Measurements from ENCODE around the gene SYPL1. TPM values are rescaled to one million over a fixed set of nuclear protein-coding genes. Genes with fewer than 3 reads are reported as not detected.

Gene SYPL1
- total RNA-seq, 1 experiment from 2014 or later, result 39.2 TPM

DNA sequence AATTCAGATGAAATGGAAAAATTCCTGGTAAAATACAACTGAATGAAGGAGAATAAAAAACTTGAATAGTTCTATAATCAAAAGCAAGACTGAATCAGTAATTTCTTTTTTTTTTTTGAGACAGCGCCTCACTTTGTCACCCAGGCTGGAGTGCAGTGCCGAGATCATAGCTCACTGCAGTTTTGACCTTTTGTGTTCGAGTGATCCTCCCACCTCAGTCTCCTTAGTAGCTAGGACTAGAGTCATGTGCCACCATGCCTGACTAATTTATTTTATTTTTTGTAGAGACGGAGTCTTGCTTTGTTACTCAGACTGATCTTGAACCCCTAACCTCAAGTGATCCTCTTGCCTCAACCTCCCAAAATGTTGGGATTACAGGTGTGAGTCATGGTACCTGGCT lies 26.1 kb downstream of the SYPL1 start:
- Histone ChIP-seq H2AK5ac (ENCODE audit: insufficient read length, low read length) (no peak overlapping the region), H3K79me1 (ENCODE audit: insufficient read depth, low read depth, low read length, poor library complexity, severe bottlenecking) (no peaks in the 10 kb centered on the region), H2AFZ (ENCODE audit: low read length) (no peak overlapping the region), H3K79me2 (ENCODE audit: insufficient read depth, low read length) (no peaks in the 10 kb centered on the region), H2BK15ac (ENCODE audit: low read depth, low read length) (no peak overlapping the region), H3K9me3 (ENCODE audit: control insufficient read depth, low read depth, low read length) (no peaks in the 10 kb centered on the region), H4K91ac (ENCODE audit: insufficient read length, low read depth, low read length) (no peak overlapping the region), H2BK20ac (ENCODE audit: low read depth, low read length, poor library complexity, severe bottlenecking) (no peak overlapping the region), H3T11ph (ENCODE audit: low read length) (no peak overlapping the region), H3K9ac (ENCODE audit: extremely low read depth, insufficient read length, low read length) (no peak overlapping the region), H4K8ac (replicated peaks; ENCODE audit: insufficient read length, low read depth, low read length) (no peak overlapping the region), H2BK12ac (ENCODE audit: insufficient read length, low read depth, low read length) (no peak overlapping the region), H4K20me1 (ENCODE audit: control insufficient read depth, insufficient read depth, insufficient read length) (no peaks in the 10 kb centered on the region), H3K4me1 (ENCODE audit: insufficient read depth, low read length) (no peaks in the 10 kb centered on the region), H3K23me2 (ENCODE audit: insufficient read length, low read depth, low read length, poor library complexity, severe bottlenecking) (no peaks in the 10 kb centered on the region), H4K5ac (ENCODE audit: insufficient read length, low read depth, low read length) (no peak overlapping the region), H2BK120ac (ENCODE audit: low read depth, low read length, poor library complexity, severe bottlenecking) (no peak overlapping the region), H3K4ac (ENCODE audit: low read depth, low read length) (no peak overlapping the region), H3K18ac (ENCODE audit: insufficient read length, low read depth, low read length) (no peak overlapping the region), H3K23ac (ENCODE audit: insufficient read length, low read depth, low read length) (no peak overlapping the region), H2BK5ac (ENCODE audit: insufficient read length, low read length) (no peak overlapping the region), H3K14ac (ENCODE audit: insufficient read depth, low read length) (no peak overlapping the region), H3K56ac (ENCODE audit: insufficient read length, low read depth, low read length) (no peak overlapping the region), H3K27me3 (ENCODE audit: insufficient read depth, low read length) (no peaks in the 10 kb centered on the region), H3K4me2 (ENCODE audit: insufficient read depth, insufficient read length, low read length) (no peak overlapping the region), H3K27ac (ENCODE audit: insufficient read length, low read depth, low read length) (no peak overlapping the region)
- DNase-seq, result no peak
- TF ChIP-seq, protein P1, sequence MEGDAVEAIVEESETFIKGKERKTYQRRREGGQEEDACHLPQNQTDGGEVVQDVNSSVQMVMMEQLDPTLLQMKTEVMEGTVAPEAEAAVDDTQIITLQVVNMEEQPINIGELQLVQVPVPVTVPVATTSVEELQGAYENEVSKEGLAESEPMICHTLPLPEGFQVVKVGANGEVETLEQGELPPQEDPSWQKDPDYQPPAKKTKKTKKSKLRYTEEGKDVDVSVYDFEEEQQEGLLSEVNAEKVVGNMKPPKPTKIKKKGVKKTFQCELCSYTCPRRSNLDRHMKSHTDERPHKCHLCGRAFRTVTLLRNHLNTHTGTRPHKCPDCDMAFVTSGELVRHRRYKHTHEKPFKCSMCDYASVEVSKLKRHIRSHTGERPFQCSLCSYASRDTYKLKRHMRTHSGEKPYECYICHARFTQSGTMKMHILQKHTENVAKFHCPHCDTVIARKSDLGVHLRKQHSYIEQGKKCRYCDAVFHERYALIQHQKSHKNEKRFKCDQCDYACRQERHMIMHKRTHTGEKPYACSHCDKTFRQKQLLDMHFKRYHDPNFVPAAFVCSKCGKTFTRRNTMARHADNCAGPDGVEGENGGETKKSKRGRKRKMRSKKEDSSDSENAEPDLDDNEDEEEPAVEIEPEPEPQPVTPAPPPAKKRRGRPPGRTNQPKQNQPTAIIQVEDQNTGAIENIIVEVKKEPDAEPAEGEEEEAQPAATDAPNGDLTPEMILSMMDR (conservative IDR thresholded peaks at IDR 0.05), result no peak
- Mint-ChIP-seq H3K27ac (no peak overlapping the region; a peak in 1 of 7 replicates), H3K27me3 (ENCODE audit: low read depth) (no peaks in the 10 kb centered on the region), H3K4me3 (no peak overlapping the region), H3K36me3 (ENCODE audit: insufficient read depth in 1 of 3, low read depth in 3 of 3) (peaks cover under 1 to 12% (median 10%) of the 10 kb centered on the region in 3 experiments; a peak in 4 of 7 replicates), H3K4me1 (peaks cover 0 to 8% of the 10 kb centered on the region in 2 experiments; a peak in 2 of 4 replicates), H3K9me3 (peaks cover 0 to 3% of the 10 kb centered on the region in 2 experiments; a peak in 1 of 5 replicates)
- no CpG with 5 or more reads among the region's 4 CpGs for WGBS (ENCODE audit: extremely low coverage, insufficient read length, low lambda C conversion rate)

Data from H9 (cell line).